ENCODE results near the gene CLIC5. TPM values are rescaled to one million over a fixed set of nuclear protein-coding genes. Genes with fewer than 3 reads are reported as not detected.

Gene CLIC5
- total RNA-seq, 1 donor from 2014 or later, result 31.3 TPM

DNA sequence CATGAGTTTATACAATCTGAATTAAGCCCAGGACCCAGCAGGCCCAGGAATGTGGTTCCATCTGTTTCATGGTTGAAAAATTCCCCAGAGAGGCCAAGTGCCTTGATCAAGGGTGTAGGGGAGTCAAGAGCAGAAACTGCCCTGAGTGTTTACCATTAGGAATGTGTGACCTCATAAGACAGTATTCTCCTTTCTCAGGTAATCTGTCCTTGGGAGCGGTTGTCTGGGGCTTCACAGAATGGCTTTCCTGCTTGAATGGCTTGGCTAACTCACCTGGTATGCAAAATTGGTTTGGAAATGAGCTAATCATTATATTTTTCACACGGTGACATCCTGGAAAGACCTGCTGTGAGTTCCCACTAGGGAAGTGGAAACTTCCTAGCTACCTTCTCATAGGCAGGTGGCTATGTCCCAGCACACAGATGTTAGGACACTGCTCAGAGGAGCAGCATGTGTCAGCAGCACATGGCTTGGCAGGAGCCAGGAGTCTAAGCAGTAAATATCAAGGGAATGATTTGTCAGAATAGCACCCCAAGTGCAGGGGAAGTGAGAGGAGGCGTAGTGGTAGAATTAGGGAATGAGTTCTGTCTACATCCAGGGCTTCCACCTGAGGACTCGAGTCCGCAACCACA is 17.7 kb downstream of the CLIC5 start:
- H3K4me1 Mint-ChIP-seq (ENCODE audit: unreplicated experiment), result no peaks in the 10 kb centered on the region
- DNase-seq (ENCODE audit: extremely low spot score, unreplicated experiment), result no peak

DNA sequence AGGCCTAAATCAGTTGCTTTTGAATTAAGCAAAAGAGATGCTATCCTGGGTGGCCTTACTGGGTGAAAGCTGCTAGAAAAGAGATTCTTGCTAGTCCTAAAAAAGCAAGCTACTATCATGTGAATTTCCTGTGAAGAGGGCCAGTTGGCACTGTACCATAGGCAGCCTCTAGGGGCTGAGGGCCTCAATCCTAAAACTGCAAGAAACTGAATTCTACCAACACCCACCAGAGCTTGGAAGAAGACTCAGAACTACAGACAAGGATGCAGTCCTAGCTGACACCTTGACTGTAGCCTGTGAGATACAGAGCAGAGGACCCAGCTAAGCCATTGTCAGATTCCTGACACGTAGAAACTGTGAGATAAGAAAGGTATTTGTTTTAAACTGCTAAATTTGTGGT is 24.5 kb downstream of the CLIC5 start:
- Mint-ChIP-seq H3K27me3 (no peaks in the 10 kb centered on the region), H3K9me3 (peaks cover 6% of the 10 kb centered on the region), H3K4me3 (no peak overlapping the region), H3K4me1 (ENCODE audit: unreplicated experiment) (peaks cover 9% of the 10 kb centered on the region), H3K36me3 (no peaks in the 10 kb centered on the region), H3K27ac (peak overlapping the region; percentile 49)
- TF ChIP-seq, protein P1, sequence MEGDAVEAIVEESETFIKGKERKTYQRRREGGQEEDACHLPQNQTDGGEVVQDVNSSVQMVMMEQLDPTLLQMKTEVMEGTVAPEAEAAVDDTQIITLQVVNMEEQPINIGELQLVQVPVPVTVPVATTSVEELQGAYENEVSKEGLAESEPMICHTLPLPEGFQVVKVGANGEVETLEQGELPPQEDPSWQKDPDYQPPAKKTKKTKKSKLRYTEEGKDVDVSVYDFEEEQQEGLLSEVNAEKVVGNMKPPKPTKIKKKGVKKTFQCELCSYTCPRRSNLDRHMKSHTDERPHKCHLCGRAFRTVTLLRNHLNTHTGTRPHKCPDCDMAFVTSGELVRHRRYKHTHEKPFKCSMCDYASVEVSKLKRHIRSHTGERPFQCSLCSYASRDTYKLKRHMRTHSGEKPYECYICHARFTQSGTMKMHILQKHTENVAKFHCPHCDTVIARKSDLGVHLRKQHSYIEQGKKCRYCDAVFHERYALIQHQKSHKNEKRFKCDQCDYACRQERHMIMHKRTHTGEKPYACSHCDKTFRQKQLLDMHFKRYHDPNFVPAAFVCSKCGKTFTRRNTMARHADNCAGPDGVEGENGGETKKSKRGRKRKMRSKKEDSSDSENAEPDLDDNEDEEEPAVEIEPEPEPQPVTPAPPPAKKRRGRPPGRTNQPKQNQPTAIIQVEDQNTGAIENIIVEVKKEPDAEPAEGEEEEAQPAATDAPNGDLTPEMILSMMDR (conservative IDR thresholded peaks at IDR 0.05), result peak; percentile 56
- no peak for DNase-seq (ENCODE audit: extremely low spot score, unreplicated experiment)

More for the DNA sequence above, 17.7 kb downstream of the CLIC5 start:
- TF ChIP-seq, protein P1 (conservative IDR thresholded peaks at IDR 0.05), result no peak
- Mint-ChIP-seq H3K4me3 (no peak overlapping the region), H3K27ac (peak overlapping the region; percentile 63), H3K27me3 (no peaks in the 10 kb centered on the region), H3K9me3 (no peaks in the 10 kb centered on the region), H3K36me3 (no peaks in the 10 kb centered on the region)

GRCh38 chr6:45990162-45990561 is 25.5 kb downstream of the CLIC5 start:
- TF ChIP-seq, protein P1 (conservative IDR thresholded peaks at IDR 0.05), result no peak
- no peak for DNase-seq (ENCODE audit: extremely low spot score, unreplicated experiment)
- peaks cover 6% of the 10 kb centered on the region for H3K9me3 Mint-ChIP-seq
- no peaks in the 10 kb centered on the region for H3K36me3 Mint-ChIP-seq
- H3K27me3 Mint-ChIP-seq, result no peaks in the 10 kb centered on the region
- H3K4me1 Mint-ChIP-seq (ENCODE audit: unreplicated experiment), result peaks cover 9% of the 10 kb centered on the region
- no peak overlapping the region for H3K4me3 Mint-ChIP-seq
- no peak overlapping the region for H3K27ac Mint-ChIP-seq

DNA sequence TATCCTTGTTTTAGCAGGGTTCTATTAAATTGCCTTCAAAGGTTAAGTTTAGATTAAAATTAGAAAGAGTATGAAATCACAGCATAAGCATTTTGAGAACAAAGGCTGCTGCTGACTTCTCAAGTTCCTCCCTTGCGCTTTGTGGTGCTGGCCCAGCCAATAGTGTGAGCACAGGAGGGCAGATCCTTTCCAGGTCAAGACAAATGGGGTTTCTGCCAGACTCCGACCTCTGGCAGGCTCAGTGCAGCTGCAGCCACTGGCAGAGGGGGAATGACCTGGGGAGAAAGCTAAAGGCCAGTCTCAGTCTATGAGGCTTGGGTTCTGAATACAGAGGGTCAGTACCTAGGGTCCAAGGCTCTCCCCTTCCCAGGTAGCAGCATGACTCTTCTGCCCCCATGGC is 27.0 kb downstream of the CLIC5 start:
- H3K4me3 Mint-ChIP-seq, result no peak overlapping the region
- no peak for DNase-seq (ENCODE audit: extremely low spot score, unreplicated experiment)
- H3K27ac Mint-ChIP-seq, result peak overlapping the region; percentile 27
- TF ChIP-seq, protein P1 (conservative IDR thresholded peaks at IDR 0.05), result no peak
- peaks cover 9% of the 10 kb centered on the region for H3K4me1 Mint-ChIP-seq (ENCODE audit: unreplicated experiment)
- H3K9me3 Mint-ChIP-seq, result peaks cover 6% of the 10 kb centered on the region
- H3K27me3 Mint-ChIP-seq, result no peaks in the 10 kb centered on the region
- H3K36me3 Mint-ChIP-seq, result no peaks in the 10 kb centered on the region

- Mint-ChIP-seq H3K27ac (peak overlapping the region; percentile 27), H3K4me3 (peak overlapping the region; percentile 52), H3K36me3 (no peaks in the 10 kb centered on the region), H3K9me3 (peaks cover 6% of the 10 kb centered on the region), H3K27me3 (no peaks in the 10 kb centered on the region), H3K4me1 (ENCODE audit: unreplicated experiment) (peaks cover 9% of the 10 kb centered on the region)
- no peak for DNase-seq (ENCODE audit: extremely low spot score, unreplicated experiment)
- TF ChIP-seq, protein P1 (conservative IDR thresholded peaks at IDR 0.05), result no peak
Observed at GRCh38 chr6:45987856-45988255, 27.8 kb downstream of the CLIC5 start.

Measured in type B pancreatic cell (in vitro differentiated cells).